B cell (primary cell): ENCODE data around the gene SLC24A4. TPM values are rescaled to one million over a fixed set of nuclear protein-coding genes. Genes with fewer than 3 reads are reported as not detected.

Experiments used
- ATAC-seq: fragments of 200-7000 bp; cut with Tn5 transposase; one replicate; pipeline ENCODE4 v1.10.0; 2021; ENCODE audit warnings: low read depth, mild to moderate bottlenecking, moderate number of reproducible peaks, moderate library complexity
- CTCF ChIA-PET: fragments of 350-600 bp; sonication (Branson Sonifier 250); formaldehyde crosslinking; loops from one replicate; lab custom pipeline; 2021; ENCODE audit warnings: antibody characterized with exemption, inconsistent platforms; lab: Charles Lee
- POLR2A ChIA-PET: fragments of 350-600 bp; sonication (Branson Sonifier 250); formaldehyde crosslinking; loops from one replicate; lab custom pipeline; 2021; ENCODE audit warnings: antibody characterized with exemption; lab: Charles Lee
- DNase-seq: peaks from one replicate; pipeline ENCODE4 v3.0.0; 2013
- H2AFZ ChIP-seq: 2 replicates; pipeline ENCODE4 v1.6.1; 2012; ENCODE audit warnings: mild to moderate bottlenecking, low read depth, low read length; ENCODE audit not compliant: insufficient read depth, poor library complexity, severe bottlenecking
- H3K27ac ChIP-seq, 2 donors: 1 replicate in 1 of 2; 2 replicates in 1 of 2; pipeline ENCODE4 v1.5.1; 2012 to 2013; ENCODE audit warnings: low read length in 2 of 2, mild to moderate bottlenecking in 2 of 2, moderate library complexity in 1 of 2
- H3K27me3 ChIP-seq, 4 experiments: fragments of 200-600 bp in 1 of 4; sonication (generic) in 1 of 4; replicated peaks in 1 of 4; 1 replicate in 2 of 4; 2 replicates in 2 of 4; pipeline versions ENCODE4 v1.6.1 to v1.7.0; 2013 to 2016; ENCODE audit warnings: low read length in 3 of 4, mild to moderate bottlenecking in 2 of 4, mixed read lengths in 1 of 4, moderate library complexity in 1 of 4; ENCODE audit not compliant: insufficient read depth in 4 of 4, control insufficient read depth in 3 of 4; ENCODE audit errors: control extremely low read depth in 1 of 4
- H3K36me3 ChIP-seq, 2 experiments: replicated peaks in 1 of 2; 1 replicate in 1 of 2; 2 replicates in 1 of 2; pipeline versions ENCODE4 v1.6.1 to v1.7.1; 2013; ENCODE audit warnings: low read length in 1 of 2; ENCODE audit not compliant: insufficient read depth in 2 of 2, control insufficient read depth in 1 of 2; ENCODE audit errors: control extremely low read depth in 1 of 2, extremely low read depth in 1 of 2
- H3K4me1 ChIP-seq, 2 donors: fragments of 200-600 bp in 1 of 2; sonication (generic) in 1 of 2; 1 replicate in 1 of 2; 2 replicates in 1 of 2; pipeline versions ENCODE4 v1.5.1 to v1.6.1; 2013 to 2017; ENCODE audit warnings: low read length in 2 of 2; ENCODE audit not compliant: control insufficient read depth in 2 of 2, insufficient read depth in 2 of 2
- H3K4me2 ChIP-seq: replicated peaks from 2 replicates; pipeline ENCODE3; 2012; ENCODE audit warnings: mild to moderate bottlenecking, low read depth, low read length; ENCODE audit not compliant: poor library complexity, severe bottlenecking
- H3K4me3 ChIP-seq, 5 experiments: fragments of 200-600 bp in 1 of 5; sonication (generic) in 1 of 5; 1 replicate in 3 of 5; 2 replicates in 2 of 5; pipeline versions ENCODE4 v1.5.1 to v1.7.0; 2011 to 2016; ENCODE audit warnings: low read length in 4 of 5, mild to moderate bottlenecking in 4 of 5, low read depth in 2 of 5, control low read depth in 1 of 5, moderate library complexity in 1 of 5; ENCODE audit not compliant: insufficient read depth in 1 of 5; ENCODE audit errors: control extremely low read depth in 1 of 5, extremely low read depth in 1 of 5
- H3K79me2 ChIP-seq: fragments of 200-600 bp; sonication (generic); one replicate; pipeline ENCODE4 v1.6.0; 2016; ENCODE audit warnings: low read length; ENCODE audit not compliant: control insufficient read depth, insufficient read depth
- H3K9ac ChIP-seq: fragments of 200-600 bp; sonication (generic); 2 replicates; pipeline ENCODE4 v1.6.1; 2017; ENCODE audit warnings: mild to moderate bottlenecking, low read length, moderate library complexity
- H3K9me3 ChIP-seq, 3 donors: one replicate each; pipeline versions ENCODE4 v1.6.1 to v1.7.1; 2013; ENCODE audit warnings: low read length in 2 of 3; ENCODE audit not compliant: control insufficient read depth in 2 of 3, insufficient read depth in 1 of 3; ENCODE audit errors: control extremely low read depth in 1 of 3
- H4K20me1 ChIP-seq: 2 replicates; pipeline ENCODE4 v1.6.0; 2012; ENCODE audit warnings: mild to moderate bottlenecking, low read length; ENCODE audit not compliant: insufficient read depth, control insufficient read depth, poor library complexity, severe bottlenecking
- H3K27ac Mint-ChIP-seq: one replicate; pipeline ENCODE4 v1.8.0; 2021; ENCODE audit warnings: mixed read lengths
- H3K27me3 Mint-ChIP-seq: one replicate; pipeline ENCODE4 v1.8.0; 2021; ENCODE audit warnings: mixed read lengths
- H3K4me1 Mint-ChIP-seq: one replicate; pipeline ENCODE4 v1.8.0; 2021; ENCODE audit warnings: mixed read lengths
- H3K4me3 Mint-ChIP-seq: one replicate; pipeline ENCODE4 v1.8.0; 2021; ENCODE audit warnings: mixed read lengths
- H3K9me3 Mint-ChIP-seq: one replicate; pipeline ENCODE4 v1.8.0; 2022; ENCODE audit warnings: mixed read lengths; ENCODE audit not compliant: insufficient read depth
- CTCF ChIP-seq: fragments of 200-600 bp; IDR thresholded peaks from one replicate; pipeline ENCODE4 v1.8.0; 2022; ENCODE audit warnings: antibody characterized with exemption, mild to moderate bottlenecking
- EZH2 ChIP-seq: IDR thresholded peaks from 2 replicates; pipeline ENCODE4 v1.6.1; 2012; ENCODE audit warnings: borderline replicate concordance, low read depth, mild to moderate bottlenecking, moderate library complexity, low read length; ENCODE audit not compliant: insufficient read depth, poor library complexity, severe bottlenecking
- WGBS: methylation state at CpG from one replicate; pipeline ENCODE4 v1.1.5; 2013; ENCODE audit warnings: missing lambda C conversion rate; ENCODE audit not compliant: insufficient coverage; 5-methylcytosine and 5-hydroxymethylcytosine counted together
- intact Hi-C: fragments of 100-400 bp; cut with micrococcal nuclease; formaldehyde crosslinking; loops from one replicate; pipeline ENCODE4 v1.10.0; 2022
- polyA plus RNA-seq: library from polyadenylated mRNA; depleted of rRNA; stranded (reverse); fragments of >200 nt; gene quantifications from 2 replicates; pipeline ENCODE4 v1.2.3, GENCODE V29; 2012
- total RNA-seq, 2 donors: library from RNA; stranded (reverse); fragments of 120-200 nt in 1 of 2; gene quantifications; 1 replicate in 1 of 2; 2 replicates in 1 of 2; pipeline versions ENCODE4 v1.2.3 to v1.2.4, GENCODE V29; 2013 to 2022

The SLC24A4 gene
- total and polyA plus RNA-seq, 2 donors (not counting 1 experiment from before 2014, with no cell fraction given): 0.19 TPM; not detected in 1

GRCh38 chr14:92516344-92516965, 193.5 kb downstream of the SLC24A4 start:
- Histone ChIP-seq H3K36me3 (no peaks in the 10 kb centered on the region), H3K79me2 (peaks cover 64% of the 10 kb centered on the region), H3K27ac (no peak overlapping the region), H4K20me1 (peaks cover 24% of the 10 kb centered on the region), H3K4me2 (peak overlapping the region; percentile 96), H3K27me3 (peaks cover 0 to 6% (median 0%) of the 10 kb centered on the region in 4 experiments), H3K4me3 (no peak overlapping the region), H3K4me1 (peaks cover 33 to 46% of the 10 kb centered on the region in 2 donors), H2AFZ (no peak overlapping the region), H3K9ac (no peak overlapping the region), H3K9me3 (peaks cover 0 to 2% (median 0%) of the 10 kb centered on the region in 3 donors)
- TF ChIP-seq CTCF (no peak), EZH2 (no peak)
- H3K4me1 Mint-ChIP-seq: peaks cover 46% of the 10 kb centered on the region
- intact Hi-C loops: no loop called here
- DNase-seq: no peak
- ChIA-PET CTCF (interaction anchor here (1.5 kb wide), 2 partner anchors 33 to 73 kb away, joined by 3 read pairs; no protein-coding TSS in a partner anchor), POLR2A (interaction anchor here (0.6 kb wide), 1 partner anchor 76 kb away, joined by 4 read pairs; no protein-coding TSS in a partner anchor)
- no peaks in the 10 kb centered on the region for H3K9me3 Mint-ChIP-seq
- ATAC-seq: no peak
- no peak overlapping the region for H3K4me3 Mint-ChIP-seq
- 100% methylated on average over 2 of the region's 4 CpGs for WGBS
- H3K27ac Mint-ChIP-seq: peak overlapping the region; percentile 41
- no peaks in the 10 kb centered on the region for H3K27me3 Mint-ChIP-seq

- no peak overlapping the region for H3K27ac ChIP-seq
- H3K36me3 ChIP-seq: no peaks in the 10 kb centered on the region
- no peaks in the 10 kb centered on the region for H3K27me3 Mint-ChIP-seq
- ChIA-PET CTCF (interaction anchor here (1.5 kb wide), 2 partner anchors 32 to 72 kb away, joined by 3 read pairs; no protein-coding TSS in a partner anchor), POLR2A (interaction anchor here (0.6 kb wide), 1 partner anchor 76 kb away, joined by 4 read pairs; no protein-coding TSS in a partner anchor)
- H4K20me1 ChIP-seq: peaks cover 24% of the 10 kb centered on the region
- H2AFZ ChIP-seq: no peak overlapping the region
- H3K4me1 Mint-ChIP-seq: peaks cover 47% of the 10 kb centered on the region
- no peak overlapping the region for H3K4me3 ChIP-seq
- intact Hi-C loops: no loop called here
- H3K4me2 ChIP-seq: no peak overlapping the region
- TF ChIP-seq CTCF (no peak), EZH2 (no peak)
- no peak overlapping the region for H3K4me3 Mint-ChIP-seq
- peaks cover 0 to 6% (median 0%) of the 10 kb centered on the region in 4 experiments for H3K27me3 ChIP-seq
- peaks cover 65% of the 10 kb centered on the region for H3K79me2 ChIP-seq
- ATAC-seq: no peak
- no peak for DNase-seq
- no peak overlapping the region for H3K9ac ChIP-seq
- H3K27ac Mint-ChIP-seq: peak overlapping the region; percentile 41
- WGBS: 82% methylated on average over 4 of the region's 5 CpGs
- H3K9me3 ChIP-seq: peaks cover 0 to 2% (median 0%) of the 10 kb centered on the region in 3 donors
- peaks cover 33 to 46% of the 10 kb centered on the region in 2 donors for H3K4me1 ChIP-seq
- no peaks in the 10 kb centered on the region for H3K9me3 Mint-ChIP-seq
Measured at GRCh38 chr14:92516966-92517506, 194.1 kb downstream of the SLC24A4 start.
